Astrocyte of the spinal cord (primary cell): ENCODE results near the gene FAHD2A.
"Not testable (repeated sequence)": the region's sequence is repeated elsewhere in the genome, so short reads cannot be mapped to it uniquely, and the experiment has no call there.

ENCODE experiments used
- DNase-seq: peaks from one replicate; pipeline ENCODE4 v3.0.0; 2011; ENCODE audit warnings: low read depth, low spot score
- H3K4me3 ChIP-seq: 2 replicates; pipeline ENCODE4 v1.5.1; 2011; ENCODE audit warnings: low read depth, mild to moderate bottlenecking, low read length, moderate library complexity
- in situ Hi-C: cut with HindIII; loops from 2 replicates; pipeline ENCODE4 v1.10.0; 2017; ENCODE audit warnings: low sequenced_read_pairs
- TF ChIP-seq, protein P1 (sequence below): IDR thresholded peaks from 2 replicates; pipeline ENCODE4 v1.5.1; 2012; ENCODE audit warnings: low read depth, mild to moderate bottlenecking, low read length, inconsistent platforms

FAHD2A gene

DNA sequence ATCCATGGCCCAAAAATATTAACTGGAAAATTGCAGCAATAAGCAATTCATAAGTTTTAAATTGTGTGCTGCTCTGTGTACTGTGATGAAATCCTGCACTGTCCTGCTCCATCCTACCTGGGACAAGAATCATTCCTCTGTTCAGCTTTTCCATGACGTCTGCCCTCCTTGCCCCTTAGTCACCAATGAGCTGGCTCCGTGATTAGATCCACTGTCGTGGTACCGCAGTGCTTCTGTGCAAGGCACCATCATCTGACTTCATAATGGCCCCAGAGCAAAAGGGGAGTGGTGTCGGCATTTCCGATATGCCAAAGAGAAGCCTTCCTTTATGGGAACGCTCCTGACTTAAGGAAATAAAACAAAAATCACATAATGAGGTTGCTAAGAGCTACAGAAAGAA, 3.4 kb upstream of the FAHD2A start:
- TF ChIP-seq, protein P1, sequence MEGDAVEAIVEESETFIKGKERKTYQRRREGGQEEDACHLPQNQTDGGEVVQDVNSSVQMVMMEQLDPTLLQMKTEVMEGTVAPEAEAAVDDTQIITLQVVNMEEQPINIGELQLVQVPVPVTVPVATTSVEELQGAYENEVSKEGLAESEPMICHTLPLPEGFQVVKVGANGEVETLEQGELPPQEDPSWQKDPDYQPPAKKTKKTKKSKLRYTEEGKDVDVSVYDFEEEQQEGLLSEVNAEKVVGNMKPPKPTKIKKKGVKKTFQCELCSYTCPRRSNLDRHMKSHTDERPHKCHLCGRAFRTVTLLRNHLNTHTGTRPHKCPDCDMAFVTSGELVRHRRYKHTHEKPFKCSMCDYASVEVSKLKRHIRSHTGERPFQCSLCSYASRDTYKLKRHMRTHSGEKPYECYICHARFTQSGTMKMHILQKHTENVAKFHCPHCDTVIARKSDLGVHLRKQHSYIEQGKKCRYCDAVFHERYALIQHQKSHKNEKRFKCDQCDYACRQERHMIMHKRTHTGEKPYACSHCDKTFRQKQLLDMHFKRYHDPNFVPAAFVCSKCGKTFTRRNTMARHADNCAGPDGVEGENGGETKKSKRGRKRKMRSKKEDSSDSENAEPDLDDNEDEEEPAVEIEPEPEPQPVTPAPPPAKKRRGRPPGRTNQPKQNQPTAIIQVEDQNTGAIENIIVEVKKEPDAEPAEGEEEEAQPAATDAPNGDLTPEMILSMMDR: no peak
- H3K4me3 ChIP-seq: no peak overlapping the region
- DNase-seq: no peak
- in situ Hi-C loops: no loop called here

DNA sequence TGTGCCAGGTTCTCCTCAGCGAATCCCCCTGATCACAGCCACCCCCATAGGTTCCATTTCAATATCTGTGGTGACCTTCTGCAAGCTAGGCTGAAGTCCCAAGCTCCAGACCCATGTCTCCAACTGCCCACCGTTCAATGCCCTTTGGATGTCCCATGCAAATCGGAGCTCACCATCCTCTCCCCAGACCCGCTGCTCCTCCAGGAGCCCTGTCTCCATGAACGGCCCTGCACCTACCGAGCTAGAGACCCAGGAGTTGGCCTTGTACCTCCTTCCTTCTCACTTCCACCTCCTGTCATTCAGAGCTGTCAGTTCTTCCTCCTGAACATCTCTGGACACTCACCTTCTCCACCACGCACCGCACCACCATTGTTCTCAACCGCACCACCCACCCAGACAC, 1.0 kb upstream of the FAHD2A start:
- in situ Hi-C loops: no loop called here

DNA sequence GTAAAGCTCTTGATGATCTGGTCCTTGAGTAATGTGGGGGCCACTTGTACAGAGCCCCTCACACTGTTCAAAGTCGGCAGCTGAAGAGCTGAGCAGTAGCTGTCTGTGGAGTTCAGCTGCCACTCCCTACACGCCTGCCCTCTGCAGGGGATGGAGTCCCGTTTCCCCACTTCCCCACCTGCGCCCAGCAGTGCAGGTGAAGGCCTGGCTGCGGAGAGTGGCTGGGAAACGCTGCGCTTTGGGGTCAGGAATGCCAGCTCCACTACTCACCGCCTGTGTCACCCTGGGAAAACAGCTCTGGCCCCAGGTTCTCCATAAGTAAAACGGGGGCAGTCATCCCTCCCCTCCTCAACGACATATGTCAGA, 521 bp upstream of the FAHD2A start:
- in situ Hi-C loops: not testable (repeated sequence)

More for the DNA sequence above, 1.0 kb upstream of the FAHD2A start:
- H3K4me3 ChIP-seq: peak overlapping the region; percentile 97
- DNase-seq: no peak
- TF ChIP-seq, protein P1: no peak

DNA sequence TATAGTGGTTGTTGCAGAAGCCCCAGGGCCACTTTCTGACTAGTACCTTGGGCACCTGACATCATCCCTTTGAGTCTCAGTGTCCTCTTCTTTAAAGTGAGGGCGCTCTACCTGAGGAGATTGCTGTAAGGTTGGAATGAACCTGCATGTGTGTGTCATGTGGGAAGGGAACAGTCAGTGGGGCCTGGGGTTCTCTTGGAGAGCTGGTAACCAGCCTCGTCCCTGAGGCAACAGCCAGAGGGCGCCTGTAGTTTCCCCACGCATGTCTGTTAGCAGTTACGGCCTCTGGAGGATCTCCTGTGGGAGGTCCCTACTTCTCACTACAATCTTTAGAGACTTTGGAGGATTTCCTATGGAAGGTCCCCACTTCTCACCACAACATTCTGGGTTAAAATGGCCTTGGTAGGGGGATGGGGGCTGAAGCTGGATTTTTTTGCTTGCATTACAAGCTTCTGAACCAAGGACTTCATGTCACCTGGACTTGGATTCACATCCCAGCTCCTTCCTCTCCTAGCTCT, 755 bp downstream of the FAHD2A start:
- DNase-seq: peak; percentile 36
- H3K4me3 ChIP-seq: peak overlapping the region; percentile 97
- in situ Hi-C loops: not testable (repeated sequence)
- TF ChIP-seq, protein P1: peak; percentile 58

More for the DNA sequence above, 521 bp upstream of the FAHD2A start:
- H3K4me3 ChIP-seq: peak overlapping the region; percentile 97
- not testable (repeated sequence) for DNase-seq

DNA sequence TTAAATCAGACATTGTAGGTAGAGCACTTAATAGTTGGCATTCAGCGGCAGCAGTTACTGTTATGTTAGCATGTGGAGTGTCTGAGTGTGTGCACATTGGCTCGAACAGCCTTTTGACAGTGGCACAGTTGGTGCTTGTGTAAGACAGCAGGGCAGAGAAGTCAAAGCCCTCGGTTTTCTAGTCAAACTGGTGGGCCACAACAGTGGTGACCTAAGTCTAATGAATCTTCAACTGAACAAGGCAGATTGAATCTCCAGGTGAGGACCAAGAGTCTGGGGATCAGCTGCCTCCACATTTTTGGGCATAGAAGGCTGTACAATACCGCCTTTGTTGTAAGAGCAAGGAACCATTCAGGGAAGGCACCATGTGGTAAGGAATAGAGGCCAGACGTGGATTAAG, 1.3 kb downstream of the FAHD2A start:
- peak overlapping the region; percentile 97 for H3K4me3 ChIP-seq
- DNase-seq, in situ Hi-C loops: not testable (repeated sequence)

DNA sequence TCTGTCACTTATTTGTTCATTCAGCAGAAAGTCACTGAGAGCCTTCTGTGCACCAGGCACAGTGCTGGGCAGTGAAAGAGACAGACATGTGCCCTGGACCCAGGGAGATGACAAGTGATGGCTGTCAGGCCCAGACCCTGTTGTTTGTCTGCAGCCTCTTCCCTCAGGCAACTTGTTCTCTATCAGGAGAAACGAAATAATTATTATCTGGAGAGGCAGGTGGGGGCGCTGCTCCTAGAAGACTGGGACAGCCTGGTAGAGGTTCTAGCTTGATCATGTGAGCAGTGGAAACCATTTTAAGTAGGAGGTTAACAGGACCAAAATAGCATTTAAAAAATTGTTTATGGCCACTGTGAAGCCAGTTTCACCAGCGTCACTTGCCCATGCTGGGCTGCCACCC, 2.2 kb downstream of the FAHD2A start:
- DNase-seq, H3K4me3 ChIP-seq, in situ Hi-C loops: not testable (repeated sequence)

DNA sequence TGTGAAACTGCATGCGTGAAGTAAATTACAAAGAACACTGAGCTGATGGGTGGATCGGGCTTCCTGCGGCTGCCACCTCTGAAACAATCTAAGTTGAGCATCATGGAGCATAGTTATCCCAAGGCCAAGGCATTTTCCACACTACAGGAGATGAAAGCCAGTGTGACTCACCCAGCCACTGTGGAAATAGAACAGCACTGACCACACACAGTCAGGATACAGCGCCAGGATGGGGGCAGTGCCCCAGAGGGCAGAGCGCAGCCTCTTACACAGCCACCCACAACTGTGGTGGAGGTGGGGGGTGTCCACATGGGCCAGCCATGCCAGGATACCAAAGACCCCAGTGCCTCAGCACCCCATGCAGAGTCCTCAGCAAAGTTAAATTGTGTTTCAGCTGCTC, 8.7 kb downstream of the FAHD2A start:
- DNase-seq: peak; percentile 79
- H3K4me3 ChIP-seq, in situ Hi-C loops: not testable (repeated sequence)

DNA sequence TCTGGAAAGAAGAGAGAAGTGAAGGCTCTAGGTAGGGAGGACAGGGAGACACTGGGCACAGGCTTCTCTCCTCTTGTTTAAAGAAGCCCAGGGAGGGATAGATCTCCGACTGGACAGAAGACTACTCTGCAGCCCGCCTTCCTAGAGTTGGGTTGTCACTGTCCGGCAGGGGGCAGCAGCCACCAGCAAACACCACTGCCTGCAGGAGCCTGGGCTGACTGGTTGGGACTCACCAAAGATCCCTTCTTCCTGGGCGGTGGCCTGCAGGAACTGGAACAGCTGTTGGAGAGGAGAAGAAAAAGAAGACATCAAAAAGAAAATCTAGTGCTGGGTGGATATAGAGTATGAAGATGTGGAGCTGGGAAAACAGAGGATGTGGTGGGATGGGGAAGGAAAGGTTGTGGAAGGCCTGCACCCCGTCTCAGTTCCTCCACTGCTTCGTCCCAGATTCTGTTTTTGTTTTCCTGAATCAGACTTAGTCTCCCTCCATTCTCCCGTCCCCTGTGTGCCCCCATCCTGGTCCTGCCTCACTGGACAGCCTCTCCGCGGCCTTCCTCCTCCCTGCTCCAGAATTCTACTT, 11.6 kb downstream of the FAHD2A start:
- in situ Hi-C loops, H3K4me3 ChIP-seq: not testable (repeated sequence)
- DNase-seq: peak; percentile 79
- TF ChIP-seq, protein P1: peak; percentile 77

DNA sequence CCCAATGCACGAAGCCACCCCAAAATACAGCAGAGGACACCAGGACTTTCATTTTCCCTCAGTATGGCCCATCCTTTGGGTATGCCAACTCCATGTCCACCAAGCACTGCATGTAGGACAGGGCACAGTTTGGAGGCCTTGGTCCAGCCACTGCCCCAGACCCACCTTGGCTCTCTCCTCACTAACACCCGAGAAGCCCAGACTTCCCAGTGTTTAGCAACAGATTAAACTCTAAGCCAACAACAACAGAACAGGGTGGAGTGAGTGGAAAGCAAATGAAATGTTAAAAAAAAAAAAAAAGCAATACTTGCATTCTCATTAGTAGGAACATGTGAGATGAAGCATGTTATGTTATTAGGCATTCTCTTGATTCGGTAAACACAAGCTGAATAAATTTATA, 12.6 kb downstream of the FAHD2A start:
- in situ Hi-C loops, H3K4me3 ChIP-seq, DNase-seq: not testable (repeated sequence)

DNA sequence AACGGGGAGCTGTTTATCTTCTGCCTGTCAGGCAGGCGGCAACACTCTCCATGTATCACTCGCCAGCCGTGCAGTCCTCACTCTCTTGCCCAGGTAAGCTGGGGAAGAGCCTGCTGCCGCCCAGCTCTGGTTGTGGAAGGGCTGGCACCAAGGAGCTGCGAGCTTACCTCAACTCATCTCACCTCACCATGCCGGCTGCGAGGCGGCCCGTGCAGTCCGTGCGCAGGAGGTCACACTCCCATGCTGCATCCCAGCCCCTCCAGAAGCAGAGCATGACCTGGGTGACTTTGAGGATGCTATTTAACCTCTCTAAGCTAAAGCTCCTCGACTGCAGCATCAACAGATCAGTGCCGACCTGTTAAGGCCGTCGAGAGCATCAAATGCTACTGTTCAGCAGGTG, 13.1 kb downstream of the FAHD2A start:
- DNase-seq, in situ Hi-C loops, H3K4me3 ChIP-seq: not testable (repeated sequence)

DNA sequence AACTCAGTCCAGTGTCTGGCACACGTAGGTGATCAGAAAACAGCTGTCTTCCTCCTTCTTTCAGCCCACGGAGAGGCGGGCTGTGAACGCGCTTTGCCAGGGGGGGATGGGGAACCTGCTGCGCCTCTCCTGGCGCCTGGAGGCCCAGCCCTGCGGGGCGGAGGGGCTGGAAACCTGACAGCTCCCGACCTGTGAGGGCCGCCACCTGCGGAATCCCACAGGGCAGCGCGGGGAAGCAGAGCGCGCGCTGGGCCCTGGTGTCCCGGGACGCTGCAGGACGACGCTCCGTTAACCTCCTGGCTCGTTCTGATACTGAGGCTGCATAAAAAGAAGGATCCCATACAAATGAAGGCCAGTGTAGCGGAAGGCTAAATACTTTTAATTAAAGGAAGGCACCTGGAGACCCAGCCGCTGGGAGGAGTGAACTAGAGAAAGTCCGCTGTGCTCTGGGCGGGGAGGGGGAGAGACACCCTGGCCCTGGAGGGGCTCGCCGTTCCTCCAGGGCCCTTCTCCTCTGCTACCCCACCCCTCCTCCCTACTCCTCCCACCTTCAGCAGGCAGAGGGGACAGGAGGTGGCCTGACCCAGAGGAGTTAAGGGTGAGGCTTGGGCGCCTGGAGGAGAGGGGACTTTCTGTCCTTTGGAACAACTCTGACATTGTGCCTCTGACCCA, 24.8 kb downstream of the FAHD2A start:
- in situ Hi-C loops, H3K4me3 ChIP-seq, DNase-seq: not testable (repeated sequence)

DNA sequence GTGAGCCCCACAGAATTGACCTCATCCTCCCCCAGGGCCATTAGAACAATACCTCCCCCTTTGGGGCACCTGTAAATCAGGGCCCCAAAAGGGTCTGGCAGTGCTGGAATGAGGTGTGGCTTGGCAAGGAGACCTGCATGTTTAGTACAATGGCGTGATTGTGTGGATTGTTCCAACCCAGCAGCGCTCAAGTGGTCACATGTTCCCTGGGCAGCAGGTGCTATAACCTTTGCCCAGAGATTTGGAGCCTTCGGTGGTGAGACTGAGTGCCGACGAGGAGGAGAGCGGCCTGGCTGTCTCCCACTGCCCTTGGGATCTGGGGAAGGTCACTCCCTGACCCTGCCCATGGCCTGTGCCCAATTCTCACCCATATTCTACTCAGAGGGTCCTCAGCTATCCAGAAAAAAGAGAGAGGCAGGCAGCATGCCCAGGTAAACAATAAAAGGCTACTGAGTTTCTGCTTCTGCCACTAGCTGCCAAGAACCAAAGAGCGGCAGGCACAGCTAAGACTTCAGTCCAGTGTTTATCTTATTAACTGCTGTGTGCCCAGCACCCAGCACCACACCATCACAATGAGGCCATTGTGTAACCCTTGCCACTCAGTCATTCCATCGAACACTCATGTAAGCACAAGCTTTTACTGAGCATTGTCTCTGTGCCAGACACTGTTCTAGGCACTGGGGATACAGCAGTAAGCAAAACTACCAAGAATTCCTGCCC, 27.4 kb downstream of the FAHD2A start:
- in situ Hi-C loops, DNase-seq, H3K4me3 ChIP-seq: not testable (repeated sequence)
